Lung (tissue), 12 donors: ENCODE measurements around the gene MEX3B. TPM values are rescaled to one million over a fixed set of nuclear protein-coding genes. Genes with fewer than 3 reads are reported as not detected.
"Not testable (repeated sequence)": the region's sequence is repeated elsewhere in the genome, so short reads cannot be mapped to it uniquely, and the experiment has no call there.

Experiments used
- ATAC-seq: fragments of 200-7000 bp; cut with Tn5 transposase; one replicate; pipeline ENCODE4 v1.9.1; 2020; ENCODE audit warnings: moderate number of reproducible peaks; ENCODE audit not compliant: insufficient read depth, low FRiP score
- DNase-seq, 3 donors: peaks; one replicate each; pipeline ENCODE4 v3.0.0-alpha.2; 2013 to 2017
- H3K27ac ChIP-seq, 2 donors: one replicate each; pipeline ENCODE4 v1.5.1; 2013; ENCODE audit warnings: mild to moderate bottlenecking in 2 of 2, moderate library complexity in 2 of 2, control low read depth in 1 of 2, inconsistent platforms in 1 of 2, low read depth in 1 of 2, low read length in 1 of 2
- H3K27me3 ChIP-seq, 3 donors: one replicate each; pipeline ENCODE4 v1.5.1; 2013; ENCODE audit warnings: low read length in 2 of 3; ENCODE audit not compliant: control insufficient read depth in 3 of 3, insufficient read depth in 3 of 3
- H3K36me3 ChIP-seq, 4 donors: one replicate each; pipeline ENCODE4 v1.5.1; 2013; ENCODE audit warnings: low read length in 4 of 4, mild to moderate bottlenecking in 1 of 4, moderate library complexity in 1 of 4; ENCODE audit not compliant: control insufficient read depth in 4 of 4, insufficient read depth in 4 of 4
- H3K4me1 ChIP-seq, 5 donors: one replicate each; pipeline ENCODE4 v1.5.1; 2013; ENCODE audit warnings: low read length in 5 of 5, mild to moderate bottlenecking in 2 of 5, moderate library complexity in 1 of 5; ENCODE audit not compliant: control insufficient read depth in 5 of 5, insufficient read depth in 5 of 5
- H3K4me3 ChIP-seq: one replicate; pipeline ENCODE4 v1.5.1; 2013; ENCODE audit warnings: mild to moderate bottlenecking, control low read depth, moderate library complexity
- H3K9ac ChIP-seq, 2 donors: one replicate each; pipeline ENCODE4 v1.5.1; 2013; ENCODE audit warnings: low read length in 2 of 2, control low read depth in 1 of 2; ENCODE audit not compliant: insufficient read depth in 1 of 2
- H3K9me3 ChIP-seq, 4 donors: one replicate each; pipeline ENCODE4 v1.5.1; 2013; ENCODE audit warnings: low read length in 3 of 4, mild to moderate bottlenecking in 1 of 4, moderate library complexity in 1 of 4; ENCODE audit not compliant: control insufficient read depth in 4 of 4, insufficient read depth in 3 of 4
- CTCF ChIP-seq: IDR thresholded peaks from 2 replicates; pipeline ENCODE4 v1.5.1; 2012; ENCODE audit warnings: mild to moderate bottlenecking; ENCODE audit errors: control extremely low read depth, extremely low read depth
- WGBS, 2 donors: extraction: QIAGEN DNeasy Blood & Tissue Kit; methylation state at CpG; one replicate each; pipeline ENCODE4 v1.1.7; 2013; 5-methylcytosine and 5-hydroxymethylcytosine counted together
- polyA plus RNA-seq, 2 donors: library from polyadenylated mRNA; stranded (reverse); fragments of 200-250 nt; gene quantifications; one replicate each; pipeline ENCODE4 v1.2.1, GENCODE V29; 2013
- total RNA-seq, 2 donors: library from RNA; depleted of rRNA in 1 of 2; stranded (reverse); fragments of >200 nt in 1 of 2; gene quantifications; one replicate each; pipeline ENCODE4 v1.2.1, GENCODE V29; 2014 to 2021
- donor health status: control.
- donor health status: control.
- donor health status: Bipolar disorder and iron deficiency.
- donor health status: healthy.
- donor health status: DM: yes; HTN: yes; CAD: no.

MEX3B gene
- total and polyA plus RNA-seq, 4 donors: 0.89 to 6.3 (median 1.8) TPM

DNA sequence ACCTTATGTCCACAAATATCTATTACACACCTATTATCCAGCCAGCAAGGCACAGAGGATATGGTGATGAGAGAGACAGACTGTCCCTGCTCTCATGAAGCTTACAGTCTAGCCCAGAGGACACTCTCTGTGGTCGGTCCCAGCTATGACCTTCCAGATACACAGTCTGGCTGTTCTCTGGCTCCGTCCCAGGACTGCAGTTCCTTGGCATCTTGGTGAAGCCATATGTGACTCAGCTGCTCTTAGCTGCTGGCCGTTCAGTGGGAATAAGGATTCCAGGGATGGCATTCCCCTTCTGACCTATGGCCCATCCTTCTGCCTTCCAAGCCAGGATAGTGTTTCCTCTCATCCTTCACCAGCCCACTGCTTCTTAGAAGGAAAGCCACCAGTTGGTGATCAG is 30.8 kb downstream of the MEX3B start:
- TF ChIP-seq CTCF: no peak
- Histone ChIP-seq H3K9me3 (no peaks in the 10 kb centered on the region), H3K27ac (no peak overlapping the region), H3K36me3 (no peaks in the 10 kb centered on the region), H3K4me3 (no peak overlapping the region), H3K9ac (no peak overlapping the region), H3K27me3 (peaks cover 0 to 4% (median 0%) of the 10 kb centered on the region in 3 donors), H3K4me1 (no peaks in the 10 kb centered on the region)
- ATAC-seq (no peak), DNase-seq (no peak)
- WGBS, 2 donors: 79 to 88% methylated on average over 3 of the region's 3 CpGs

DNA sequence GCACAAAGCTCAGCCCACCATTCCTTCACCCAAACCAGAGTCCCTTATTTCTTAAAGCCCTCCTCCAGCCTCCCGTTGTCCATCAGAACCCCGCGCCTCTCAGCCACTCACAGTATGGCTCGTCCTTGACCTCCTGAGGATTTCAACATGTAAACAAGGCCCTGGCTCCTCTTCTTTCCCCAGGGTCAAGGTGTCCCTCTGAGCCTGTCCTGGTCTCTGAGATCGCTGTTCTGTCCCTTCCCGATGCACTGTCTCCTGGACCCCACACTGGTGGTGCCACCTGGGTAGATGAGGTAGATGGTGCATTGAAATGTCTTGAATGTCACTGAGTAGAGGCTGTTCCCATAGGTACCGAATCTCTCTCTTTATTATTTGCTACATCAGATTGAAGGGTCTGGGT is 32.9 kb downstream of the MEX3B start:
- Histone ChIP-seq H3K27me3 (peaks cover 0 to 4% (median 0%) of the 10 kb centered on the region in 3 donors), H3K27ac (no peak overlapping the region), H3K4me3 (no peak overlapping the region), H3K36me3 (no peaks in the 10 kb centered on the region), H3K4me1 (no peaks in the 10 kb centered on the region), H3K9ac (no peak overlapping the region), H3K9me3 (no peaks in the 10 kb centered on the region)
- no peak for TF ChIP-seq CTCF
- DNase-seq (no peak), ATAC-seq (no peak)
- 80 to 87% methylated on average over 7 of the region's 7 CpGs for WGBS, 2 donors

- Histone ChIP-seq H3K9me3 (no peaks in the 10 kb centered on the region), H3K9ac (no peak overlapping the region), H3K27me3 (no peaks in the 10 kb centered on the region), H3K36me3 (no peaks in the 10 kb centered on the region), H3K4me1 (no peaks in the 10 kb centered on the region), H3K4me3 (no peak overlapping the region), H3K27ac (no peak overlapping the region)
- DNase-seq (no peak), ATAC-seq (no peak)
- no peak for TF ChIP-seq CTCF
- WGBS, 2 donors: 95 to 98% methylated on average over 1 of the region's 1 CpG
Measured at GRCh38 chr15:82005239-82005638, 40.6 kb downstream of the MEX3B start.

DNA sequence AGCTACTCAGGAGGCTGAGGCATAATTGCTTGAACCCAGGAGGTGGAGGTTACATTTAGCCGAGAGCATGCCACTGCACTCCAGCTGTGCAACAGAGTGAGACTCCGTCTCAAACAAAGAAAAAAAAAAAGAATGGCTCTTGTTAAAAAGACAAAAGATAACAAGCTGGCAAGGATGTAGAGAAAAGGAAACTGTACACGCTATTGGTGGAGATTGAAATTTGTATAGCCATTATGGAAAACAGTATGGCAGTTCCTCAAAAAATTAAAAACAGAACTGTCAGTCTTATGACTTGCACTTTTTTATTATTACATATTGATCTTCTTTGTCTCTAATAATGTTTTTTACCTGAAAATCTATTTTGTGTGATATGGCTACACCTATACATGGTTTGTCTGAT is 41.9 kb downstream of the MEX3B start:
- H3K27me3 ChIP-seq: no peaks in the 10 kb centered on the region
- H3K36me3 ChIP-seq: no peaks in the 10 kb centered on the region
- no peaks in the 10 kb centered on the region for H3K4me1 ChIP-seq
- H3K9ac ChIP-seq: no peak overlapping the region
- WGBS, 2 donors: 73 to 77% methylated on average over 3 of the region's 3 CpGs
- TF ChIP-seq CTCF: no peak
- no peak for DNase-seq
- H3K4me3 ChIP-seq: no peak overlapping the region
- no peak overlapping the region for H3K27ac ChIP-seq
- H3K9me3 ChIP-seq: no peaks in the 10 kb centered on the region
- no peak for ATAC-seq

- H3K27ac ChIP-seq, ATAC-seq, H3K27me3 ChIP-seq, H3K4me1 ChIP-seq, H3K4me3 ChIP-seq, H3K9me3 ChIP-seq, H3K36me3 ChIP-seq, H3K9ac ChIP-seq, DNase-seq: not testable (repeated sequence)
- WGBS, 2 donors: 86 to 90% methylated on average over 22 of the region's 22 CpGs
Measured at GRCh38 chr15:81995081-81995480, 50.7 kb downstream of the MEX3B start.
